SK-N-SH (cell line): ENCODE measurements around the gene MPHOSPH8.

Source experiments
- CTCF ChIP-seq: fragments of 200-600 bp; sonication (generic); IDR thresholded peaks from 2 replicates; pipeline ENCODE4 v1.6.1; 2017; ENCODE audit warnings: antibody characterized with exemption, mild to moderate bottlenecking, moderate library complexity
- EP300 ChIP-seq, 2 experiments: IDR thresholded peaks; 2 replicates each; pipeline versions ENCODE4 v1.4.0 to v1.6.1; 2012; ENCODE audit warnings: borderline replicate concordance in 1 of 2, low read depth in 1 of 2, low read length in 1 of 2
- EZH2phosphoT487 ChIP-seq: fragments of 200-600 bp; sonication (generic); IDR thresholded peaks from 2 replicates; pipeline ENCODE4 v1.6.1; 2017; ENCODE audit warnings: low read depth, mixed run types, mild to moderate bottlenecking, antibody characterized with exemption, moderate library complexity, borderline replicate concordance
- GABPA ChIP-seq: IDR thresholded peaks from 2 replicates; pipeline ENCODE4 v1.4.0; 2012; ENCODE audit warnings: low read depth, mild to moderate bottlenecking
- MXI1 ChIP-seq: IDR thresholded peaks from 2 replicates; pipeline ENCODE4 v1.6.1; 2012; ENCODE audit warnings: mild to moderate bottlenecking, low read depth, low read length, improper control_type of control experiment
- POLR2AphosphoS5 ChIP-seq: IDR thresholded peaks from 2 replicates; pipeline ENCODE4 v1.6.1; 2012; ENCODE audit warnings: low read depth, low read length
- RAD21 ChIP-seq: IDR thresholded peaks from 2 replicates; pipeline ENCODE4 v1.6.1; 2012; ENCODE audit warnings: mild to moderate bottlenecking, low read length
- SIN3A ChIP-seq: IDR thresholded peaks from 2 replicates; pipeline ENCODE4 v1.6.1; 2012; ENCODE audit warnings: low read depth, mild to moderate bottlenecking, low read length, moderate library complexity, borderline replicate concordance
- TAF1 ChIP-seq: IDR thresholded peaks from 2 replicates; pipeline ENCODE4 v1.6.1; 2012; ENCODE audit warnings: low read depth, mild to moderate bottlenecking, low read length, moderate library complexity, borderline replicate concordance
- TEAD4 ChIP-seq: IDR thresholded peaks from 2 replicates; pipeline ENCODE4 v1.4.0; 2012; ENCODE audit warnings: mild to moderate bottlenecking, borderline replicate concordance; ENCODE audit not compliant: insufficient read depth
- TF ChIP-seq, protein P1 (sequence below): fragments of 150-350 bp; IDR thresholded peaks from 2 replicates; pipeline ENCODE4 v1.6.1; 2017; ENCODE audit warnings: antibody characterized with exemption, low read length, low read depth, borderline replicate concordance
- TF ChIP-seq, protein P2 (sequence below): IDR thresholded peaks from 2 replicates; pipeline ENCODE4 v1.4.0; 2012; ENCODE audit warnings: low read depth

DNA sequence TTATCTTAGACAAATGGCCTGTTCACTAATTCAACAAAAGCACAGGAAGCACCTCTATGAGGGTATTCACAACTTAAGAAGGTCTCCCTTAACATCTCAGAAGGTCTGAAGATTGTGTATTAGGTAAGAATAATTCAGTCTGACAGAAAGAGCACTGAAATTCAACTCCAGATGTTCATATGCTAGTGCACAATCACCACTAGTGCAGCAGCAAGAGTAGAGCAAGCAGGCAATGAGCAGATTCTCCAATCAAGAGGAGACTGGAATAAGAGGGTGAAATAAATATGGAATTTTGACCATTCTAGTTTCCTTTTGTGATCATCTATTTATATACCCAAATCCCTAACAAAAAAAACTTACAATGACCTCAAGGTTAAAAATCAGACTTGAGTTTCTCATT, 52.0 kb downstream of the MPHOSPH8 start:
- TF ChIP-seq TAF1 = no peak
- no peak for TF ChIP-seq CTCF
- TF ChIP-seq EP300 (IDR thresholded peaks at IDR 0.05; ENCODE audit: borderline replicate concordance in 1 of 2, low read depth in 1 of 2, low read length in 1 of 2) = no peak
- no peak for TF ChIP-seq POLR2AphosphoS5
- TF ChIP-seq, protein P1, sequence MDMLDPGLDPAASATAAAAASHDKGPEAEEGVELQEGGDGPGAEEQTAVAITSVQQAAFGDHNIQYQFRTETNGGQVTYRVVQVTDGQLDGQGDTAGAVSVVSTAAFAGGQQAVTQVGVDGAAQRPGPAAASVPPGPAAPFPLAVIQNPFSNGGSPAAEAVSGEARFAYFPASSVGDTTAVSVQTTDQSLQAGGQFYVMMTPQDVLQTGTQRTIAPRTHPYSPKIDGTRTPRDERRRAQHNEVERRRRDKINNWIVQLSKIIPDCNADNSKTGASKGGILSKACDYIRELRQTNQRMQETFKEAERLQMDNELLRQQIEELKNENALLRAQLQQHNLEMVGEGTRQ = no peak
- no peak for TF ChIP-seq SIN3A
- no peak for TF ChIP-seq MXI1
- TF ChIP-seq RAD21 = no peak
- TF ChIP-seq, protein P2, sequence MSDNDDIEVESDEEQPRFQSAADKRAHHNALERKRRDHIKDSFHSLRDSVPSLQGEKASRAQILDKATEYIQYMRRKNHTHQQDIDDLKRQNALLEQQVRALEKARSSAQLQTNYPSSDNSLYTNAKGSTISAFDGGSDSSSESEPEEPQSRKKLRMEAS = no peak
- TF ChIP-seq EZH2phosphoT487 = no peak
- TF ChIP-seq TEAD4 = no peak
- no peak for TF ChIP-seq GABPA
